HG03354 (cell line): ENCODE measurements around the gene WDFY1.

Source experiments
- ATAC-seq: cut with Tn5 transposase; IDR thresholded peaks from one replicate; pipeline ENCODE4 v1.9.1; 2021; ENCODE audit warnings: mild to moderate bottlenecking; ENCODE audit not compliant: unreplicated experiment, poor library complexity, severe bottlenecking

Gene WDFY1

GRCh38 chr2:223868005-223868404 lies 77.1 kb downstream of the WDFY1 start:
- peak; percentile 96 for ATAC-seq

- no peak for ATAC-seq
Observed at GRCh38 chr2:223865907-223866508, 79.1 kb downstream of the WDFY1 start.

GRCh38 chr2:223865124-223865523 lies 80.0 kb downstream of the WDFY1 start:
- ATAC-seq = no peak

GRCh38 chr2:223863491-223863890 lies 81.6 kb downstream of the WDFY1 start:
- no peak for ATAC-seq

- no peak for ATAC-seq
Observed at GRCh38 chr2:223860809-223861738, 84.1 kb downstream of the WDFY1 start.

- ATAC-seq = no peak
Observed at GRCh38 chr2:223859070-223859469, 86.1 kb downstream of the WDFY1 start.

- no peak for ATAC-seq
Observed at GRCh38 chr2:223856584-223856983, 88.6 kb downstream of the WDFY1 start.

GRCh38 chr2:223856021-223856420 lies 89.1 kb downstream of the WDFY1 start:
- ATAC-seq = no peak

GRCh38 chr2:223855426-223855825 lies 89.7 kb downstream of the WDFY1 start:
- ATAC-seq = no peak

GRCh38 chr2:223854741-223855140 lies 90.4 kb downstream of the WDFY1 start:
- ATAC-seq = no peak

GRCh38 chr2:223853425-223853837 lies 91.7 kb downstream of the WDFY1 start:
- ATAC-seq = no peak

- no peak for ATAC-seq
Observed at GRCh38 chr2:223852281-223852795, 92.8 kb downstream of the WDFY1 start.

GRCh38 chr2:223847410-223847809 lies 97.7 kb downstream of the WDFY1 start:
- no peak for ATAC-seq

- ATAC-seq = no peak
Observed at GRCh38 chr2:223846515-223846914, 98.6 kb downstream of the WDFY1 start.

GRCh38 chr2:223841436-223842190 lies 103.5 kb downstream of the WDFY1 start:
- no peak for ATAC-seq

GRCh38 chr2:223837287-223838061 lies 107.7 kb downstream of the WDFY1 start, which contains the start of gene AP1S3:
AP1S3 (minus strand) TSS chr2:223837582; CDS start chr2:223837450, 132 bp downstream.
- peak; percentile 80 for ATAC-seq

- ATAC-seq = peak; percentile 67
Observed at GRCh38 chr2:223835701-223836532, 109.2 kb downstream of the WDFY1 start.

GRCh38 chr2:223834431-223834830 lies 110.7 kb downstream of the WDFY1 start:
- no peak for ATAC-seq
